MM.1S (cell line): ENCODE results near the gene FRMD6.

ENCODE experiments used
- DNase-seq: peaks from one replicate; pipeline ENCODE4 v3.0.0-alpha.2; 2015
- H2AFZ ChIP-seq: fragments of 300-600 bp; sonication (generic); 2 replicates; pipeline ENCODE4 v1.6.0; 2016; ENCODE audit warnings: antibody characterized with exemption, low read length
- H3F3A ChIP-seq: fragments of 300-600 bp; sonication (generic); 2 replicates; pipeline ENCODE4 v1.6.1; 2016; ENCODE audit warnings: mild to moderate bottlenecking, antibody characterized with exemption, low read length, moderate library complexity, mixed read lengths; ENCODE audit not compliant: insufficient read depth
- H3K27ac ChIP-seq: fragments of 300-600 bp; sonication (generic); 2 replicates; pipeline ENCODE4 v1.5.1; 2016; ENCODE audit warnings: mild to moderate bottlenecking, low read length
- H3K27me3 ChIP-seq: fragments of 300-600 bp; sonication (generic); replicated peaks from 2 replicates; pipeline ENCODE4 v1.6.0; 2016; ENCODE audit warnings: low read length; ENCODE audit not compliant: insufficient read depth
- H3K36me3 ChIP-seq: fragments of 300-600 bp; sonication (generic); replicated peaks from 2 replicates; pipeline ENCODE4 v1.6.1; 2016; ENCODE audit warnings: mild to moderate bottlenecking, low read length, mixed read lengths; ENCODE audit not compliant: insufficient read depth
- H3K4me1 ChIP-seq: fragments of 300-600 bp; sonication (generic); 2 replicates; pipeline ENCODE4 v1.6.1; 2016; ENCODE audit warnings: low read length, mixed read lengths
- H3K4me2 ChIP-seq: fragments of 300-600 bp; sonication (generic); 2 replicates; pipeline ENCODE4 v1.6.0; 2016; ENCODE audit warnings: low read depth, low read length
- H3K4me3 ChIP-seq: fragments of 300-600 bp; sonication (generic); 2 replicates; pipeline ENCODE4 v1.5.1; 2016; ENCODE audit warnings: low read length, mixed read lengths
- H3K79me2 ChIP-seq: fragments of 300-600 bp; sonication (generic); 2 replicates; pipeline ENCODE4 v1.6.1; 2016; ENCODE audit warnings: mixed run types, low read length, mixed read lengths
- H3K9ac ChIP-seq: fragments of 300-600 bp; sonication (generic); 2 replicates; pipeline ENCODE4 v1.6.1; 2016; ENCODE audit warnings: low read length, mixed read lengths
- H3K9me2 ChIP-seq: fragments of 300-600 bp; sonication (generic); replicated peaks from 2 replicates; pipeline ENCODE4 v1.6.1; 2016; ENCODE audit warnings: mild to moderate bottlenecking, low read length, mixed read lengths; ENCODE audit not compliant: insufficient read depth
- H3K9me3 ChIP-seq: fragments of 300-600 bp; sonication (generic); replicated peaks from 2 replicates; pipeline ENCODE4 v1.6.1; 2016; ENCODE audit warnings: mild to moderate bottlenecking, low read length, mixed read lengths; ENCODE audit not compliant: insufficient read depth
- H4K20me1 ChIP-seq: fragments of 300-600 bp; sonication (generic); 2 replicates; pipeline ENCODE4 v1.6.1; 2016; ENCODE audit warnings: mild to moderate bottlenecking, low read length, moderate library complexity, mixed read lengths; ENCODE audit not compliant: insufficient read depth
- CTCF ChIP-seq: fragments of 300-600 bp; sonication (generic); IDR thresholded peaks from 2 replicates; pipeline ENCODE4 v1.5.1; 2016; ENCODE audit warnings: antibody characterized with exemption, low read length, mixed read lengths
- EZH2 ChIP-seq: fragments of 300-600 bp; sonication (generic); optimal IDR thresholded peaks from 2 replicates; pipeline ENCODE3; 2017; ENCODE audit warnings: low read depth, mild to moderate bottlenecking, antibody characterized with exemption, low read length, mixed read lengths
- EZH2phosphoT487 ChIP-seq: fragments of 300-600 bp; sonication (generic); IDR thresholded peaks from 2 replicates; pipeline ENCODE4 v1.6.1; 2018; ENCODE audit warnings: antibody characterized with exemption, low read length

FRMD6 gene

GRCh38 chr14:51604073-51604472, 47.6 kb upstream of the FRMD6 start:
- H2AFZ ChIP-seq, result no peak overlapping the region

GRCh38 chr14:51605575-51605974, 46.1 kb upstream of the FRMD6 start:
- TF ChIP-seq CTCF, result no peak
- TF ChIP-seq EZH2phosphoT487, result no peak
- TF ChIP-seq EZH2, result no peak
- H3K36me3 ChIP-seq, result no peaks in the 10 kb centered on the region
- no peak overlapping the region for H3K27ac ChIP-seq

More at GRCh38 chr14:51604073-51604472, 47.6 kb upstream of the FRMD6 start:
- H3K9ac ChIP-seq, result no peak overlapping the region
- TF ChIP-seq EZH2 (no peak), CTCF (no peak), EZH2phosphoT487 (no peak)
- no peaks in the 10 kb centered on the region for H3K9me3 ChIP-seq
- H3K79me2 ChIP-seq, result no peaks in the 10 kb centered on the region
- H3K4me1 ChIP-seq, result peaks cover 14% of the 10 kb centered on the region
- no peaks in the 10 kb centered on the region for H3K9me2 ChIP-seq
- no peaks in the 10 kb centered on the region for H3K27me3 ChIP-seq
- no peak overlapping the region for H3K27ac ChIP-seq
- no peaks in the 10 kb centered on the region for H3K36me3 ChIP-seq
- H3K4me3 ChIP-seq, result no peak overlapping the region
- no peak overlapping the region for H3K4me2 ChIP-seq
- H3F3A ChIP-seq, result no peaks in the 10 kb centered on the region
- DNase-seq, result no peak
- H4K20me1 ChIP-seq, result no peaks in the 10 kb centered on the region

GRCh38 chr14:51607711-51608110, 44.0 kb upstream of the FRMD6 start:
- Histone ChIP-seq H3F3A (peaks cover 7% of the 10 kb centered on the region; the same call in 1 of the 2 replicates), H3K9ac (no peak overlapping the region)
- no peak for DNase-seq

More at GRCh38 chr14:51605575-51605974, 46.1 kb upstream of the FRMD6 start:
- H3K9me3 ChIP-seq, result no peaks in the 10 kb centered on the region
- peaks cover 7% of the 10 kb centered on the region; the same call in 1 of the 2 replicates for H3F3A ChIP-seq
- H3K9me2 ChIP-seq, result no peaks in the 10 kb centered on the region
- no peaks in the 10 kb centered on the region for H3K79me2 ChIP-seq
- no peaks in the 10 kb centered on the region for H4K20me1 ChIP-seq
- H3K4me3 ChIP-seq, result no peak overlapping the region
- no peak overlapping the region for H3K9ac ChIP-seq
- no peak overlapping the region for H3K4me2 ChIP-seq
- no peak for DNase-seq
- peaks cover 27% of the 10 kb centered on the region for H3K4me1 ChIP-seq
- H2AFZ ChIP-seq, result no peak overlapping the region
- H3K27me3 ChIP-seq, result no peaks in the 10 kb centered on the region

More at GRCh38 chr14:51607711-51608110, 44.0 kb upstream of the FRMD6 start:
- Histone ChIP-seq H4K20me1 (no peaks in the 10 kb centered on the region), H3K4me3 (no peak overlapping the region), H3K9me2 (no peaks in the 10 kb centered on the region), H3K79me2 (no peaks in the 10 kb centered on the region), H3K27me3 (no peaks in the 10 kb centered on the region), H3K9me3 (no peaks in the 10 kb centered on the region), H3K4me1 (peaks cover 33% of the 10 kb centered on the region), H3K4me2 (peak overlapping the region; percentile 34; the same call in 1 of the 2 replicates), H3K27ac (no peak overlapping the region), H3K36me3 (no peaks in the 10 kb centered on the region), H2AFZ (0 out of 2 replicates have a peak overlapping the region, but pooled peaks have one; percentile 23)
- TF ChIP-seq CTCF (no peak), EZH2phosphoT487 (no peak), EZH2 (no peak)
